HG02970 (cell line): ENCODE results near the gene RNF151.

Experiments
- ATAC-seq: cut with Tn5 transposase; IDR thresholded peaks from one replicate; pipeline ENCODE4 v1.9.1; 2021; ENCODE audit warnings: mild to moderate bottlenecking, moderate library complexity, moderate number of reproducible peaks; ENCODE audit not compliant: unreplicated experiment, low FRiP score

RNF151 gene

GRCh38 chr16:1976216-1976520 is 9.5 kb downstream of the RNF151 start:
- ATAC-seq: no peak

- no peak for ATAC-seq
Measured at GRCh38 chr16:1976951-1977874, 10.6 kb downstream of the RNF151 start.

GRCh38 chr16:1977875-1978268 is 11.2 kb downstream of the RNF151 start:
- no peak for ATAC-seq

GRCh38 chr16:1978476-1979120 is 11.9 kb downstream of the RNF151 start:
- no peak for ATAC-seq

GRCh38 chr16:1979271-1980029 is 12.8 kb downstream of the RNF151 start:
- no peak for ATAC-seq

GRCh38 chr16:1980030-1980769 is 13.5 kb downstream of the RNF151 start:
- no peak for ATAC-seq

- no peak for ATAC-seq
Measured at GRCh38 chr16:1980770-1981087, 14.1 kb downstream of the RNF151 start.

- no peak for ATAC-seq
Measured at GRCh38 chr16:1981398-1981836, 14.8 kb downstream of the RNF151 start, which contains the start of gene NOXO1. Gene NOXO1 (minus strand): TSS chr16:1981469. CDS start chr16:1981179, 290 bp downstream.

- no peak for ATAC-seq
Measured at GRCh38 chr16:1982013-1982433, 15.4 kb downstream of the RNF151 start.

- ATAC-seq: no peak
Measured at GRCh38 chr16:1982991-1983543, 16.4 kb downstream of the RNF151 start.

GRCh38 chr16:1983544-1984346 is 17.1 kb downstream of the RNF151 start, which contains the start of gene GFER:
Gene GFER (plus strand): TSS chr16:1984193. CDS start chr16:1984219, 26 bp downstream.
- peak; percentile 64 for ATAC-seq

- ATAC-seq: no peak
Measured at GRCh38 chr16:1984347-1985225, 17.9 kb downstream of the RNF151 start.

- ATAC-seq: no peak
Measured at GRCh38 chr16:1985466-1986150, 19.0 kb downstream of the RNF151 start.

GRCh38 chr16:1987198-1987597 is 20.5 kb downstream of the RNF151 start:
- ATAC-seq: no peak

GRCh38 chr16:1989209-1990100 is 22.8 kb downstream of the RNF151 start, which contains the start of gene SYNGR3:
Gene SYNGR3 (plus strand): TSS chr16:1989970. CDS start chr16:1990103, 133 bp downstream.
- ATAC-seq: no peak

GRCh38 chr16:1990101-1990350 is 23.4 kb downstream of the RNF151 start:
- no peak for ATAC-seq
